ENCODE data around the gene KLF7. TPM values are rescaled to one million over a fixed set of nuclear protein-coding genes. Genes with fewer than 3 reads are reported as not detected.

The KLF7 gene
- total RNA-seq, 1 experiment from 2014 or later = 5.5 TPM

Other genes starting within 250 kb of the KLF7 start
- gene CPO, start 226.4 kb downstream of the KLF7 start, total RNA-seq (2014; rRNA removed; shearing (Covaris generic); ENCODE audit: low replicate concordance) = 1.2 TPM in 1 of 2 replicates, not detected in the other

All from Caki2 (cell line).